ENCODE results near the gene CDH13.

CDH13 gene

DNA sequence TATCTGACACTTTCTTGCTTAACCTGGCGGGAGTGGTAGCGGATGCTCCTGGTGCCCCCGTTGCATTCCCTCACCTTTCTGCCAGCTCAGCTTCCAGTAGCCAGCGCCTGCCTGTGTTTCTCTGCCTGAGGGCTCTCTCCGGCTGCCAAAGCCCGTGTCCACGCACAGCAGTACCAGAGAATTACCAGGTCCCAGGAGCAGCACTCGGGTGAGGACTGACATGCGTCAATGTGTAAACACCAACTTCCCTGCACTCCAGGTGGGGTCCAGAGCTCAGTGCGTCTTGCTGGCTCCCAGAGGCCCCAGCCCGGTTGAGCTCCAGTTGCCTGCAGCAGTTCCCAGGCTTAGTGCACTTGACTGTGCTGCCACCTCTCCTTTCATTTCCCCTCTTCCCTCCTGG lies 54.8 kb downstream of the CDH13 start:
- no peaks in the 10 kb centered on the region for H3K36me3 ChIP-seq (ENCODE audit: control insufficient read depth in 5 of 5, insufficient read depth in 5 of 5, low read length in 5 of 5)
- peaks cover 0 to 7% (median 0%) of the 10 kb centered on the region in 5 donors for H3K4me1 ChIP-seq (ENCODE audit: control insufficient read depth in 5 of 5, insufficient read depth in 5 of 5, low read length in 5 of 5)
- no peak overlapping the region for H3K27ac ChIP-seq (ENCODE audit: low read depth, low read length)
- no peak overlapping the region for H3K4me3 ChIP-seq (ENCODE audit: low read depth in 1 of 5, low read length in 5 of 5)
- no peaks in the 10 kb centered on the region for H3K27me3 ChIP-seq (ENCODE audit: control insufficient read depth in 5 of 5, insufficient read depth in 4 of 5, low read length in 5 of 5)
- no peak overlapping the region for H3K9ac ChIP-seq (ENCODE audit: low read length in 5 of 5)
- no peaks in the 10 kb centered on the region for H3K9me3 ChIP-seq (ENCODE audit: control insufficient read depth in 5 of 5, low read length in 5 of 5)

DNA sequence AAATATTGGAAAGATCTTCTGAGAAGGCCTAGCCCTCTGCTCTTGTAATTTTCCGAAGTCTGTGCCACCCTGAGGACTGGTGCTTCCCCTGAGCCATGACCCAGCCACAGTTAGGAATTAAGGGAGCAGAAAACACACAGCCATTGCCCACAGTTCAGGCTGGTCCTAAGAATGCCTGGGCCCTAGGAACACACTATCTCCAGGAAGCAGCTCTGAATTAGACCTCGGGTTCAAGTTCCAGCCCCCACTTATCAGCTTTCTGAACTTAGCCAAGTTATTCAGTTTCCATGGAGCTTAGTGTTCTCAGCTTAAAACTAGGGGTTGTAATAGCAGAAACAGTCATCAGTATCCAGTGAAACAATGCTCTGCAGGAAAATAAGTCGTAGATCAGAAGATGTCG lies 56.0 kb downstream of the CDH13 start:
- no peaks in the 10 kb centered on the region for H3K9me3 ChIP-seq (ENCODE audit: control insufficient read depth in 5 of 5, low read length in 5 of 5)
- no peaks in the 10 kb centered on the region for H3K36me3 ChIP-seq (ENCODE audit: control insufficient read depth in 5 of 5, insufficient read depth in 5 of 5, low read length in 5 of 5)

DNA sequence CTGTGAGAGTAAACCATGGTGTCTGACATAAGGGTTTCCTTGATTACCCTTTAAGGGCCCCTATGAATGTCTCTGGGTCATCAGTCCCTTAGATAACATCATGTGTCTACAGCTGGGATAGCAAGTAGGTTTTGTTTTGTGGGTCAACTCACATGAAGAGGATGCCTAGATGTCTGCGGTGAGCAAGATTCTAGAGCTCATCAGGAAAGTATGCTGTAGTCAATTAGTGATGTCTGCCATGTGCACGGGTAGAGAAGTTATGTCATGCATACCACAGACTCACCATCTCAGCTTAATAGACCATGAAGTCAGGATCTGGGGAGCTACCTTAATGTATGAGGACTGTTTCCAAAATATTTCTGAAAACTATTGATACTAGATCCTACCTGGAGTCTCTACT lies 57.5 kb downstream of the CDH13 start:
- Histone ChIP-seq H3K27me3 (ENCODE audit: control insufficient read depth in 5 of 5, insufficient read depth in 4 of 5, low read length in 5 of 5) (no peaks in the 10 kb centered on the region), H3K4me1 (ENCODE audit: control insufficient read depth in 5 of 5, insufficient read depth in 5 of 5, low read length in 5 of 5) (peaks cover 0 to 7% (median 0%) of the 10 kb centered on the region in 5 donors)

More for the DNA sequence above, 56.0 kb downstream of the CDH13 start:
- H3K27me3 ChIP-seq (ENCODE audit: control insufficient read depth in 5 of 5, insufficient read depth in 4 of 5, low read length in 5 of 5): no peaks in the 10 kb centered on the region
- H3K9ac ChIP-seq (ENCODE audit: low read length in 5 of 5): no peak overlapping the region
- peaks cover 0 to 7% (median 0%) of the 10 kb centered on the region in 5 donors for H3K4me1 ChIP-seq (ENCODE audit: control insufficient read depth in 5 of 5, insufficient read depth in 5 of 5, low read length in 5 of 5)
- no peak overlapping the region for H3K4me3 ChIP-seq (ENCODE audit: low read depth in 1 of 5, low read length in 5 of 5)
- H3K27ac ChIP-seq (ENCODE audit: low read depth, low read length): no peak overlapping the region

GRCh38 chr16:82685526-82685925 lies 58.8 kb downstream of the CDH13 start:
- Histone ChIP-seq H3K9ac (ENCODE audit: low read length in 5 of 5) (no peak overlapping the region), H3K27ac (ENCODE audit: low read depth, low read length) (no peak overlapping the region), H3K4me3 (ENCODE audit: low read depth in 1 of 5, low read length in 5 of 5) (no peak overlapping the region), H3K9me3 (ENCODE audit: control insufficient read depth in 5 of 5, low read length in 5 of 5) (no peaks in the 10 kb centered on the region), H3K27me3 (ENCODE audit: control insufficient read depth in 5 of 5, insufficient read depth in 4 of 5, low read length in 5 of 5) (no peaks in the 10 kb centered on the region), H3K4me1 (ENCODE audit: control insufficient read depth in 5 of 5, insufficient read depth in 5 of 5, low read length in 5 of 5) (peaks cover 0 to 7% (median 0%) of the 10 kb centered on the region in 5 donors), H3K36me3 (ENCODE audit: control insufficient read depth in 5 of 5, insufficient read depth in 5 of 5, low read length in 5 of 5) (no peaks in the 10 kb centered on the region)

More for the DNA sequence above, 57.5 kb downstream of the CDH13 start:
- Histone ChIP-seq H3K9ac (ENCODE audit: low read length in 5 of 5) (no peak overlapping the region), H3K4me3 (ENCODE audit: low read depth in 1 of 5, low read length in 5 of 5) (no peak overlapping the region), H3K36me3 (ENCODE audit: control insufficient read depth in 5 of 5, insufficient read depth in 5 of 5, low read length in 5 of 5) (no peaks in the 10 kb centered on the region), H3K9me3 (ENCODE audit: control insufficient read depth in 5 of 5, low read length in 5 of 5) (no peaks in the 10 kb centered on the region), H3K27ac (ENCODE audit: low read depth, low read length) (no peak overlapping the region)

GRCh38 chr16:82694239-82694874 lies 67.6 kb downstream of the CDH13 start:
- Histone ChIP-seq H3K36me3 (ENCODE audit: control insufficient read depth in 5 of 5, insufficient read depth in 5 of 5, low read length in 5 of 5) (no peaks in the 10 kb centered on the region), H3K4me3 (ENCODE audit: low read depth in 1 of 5, low read length in 5 of 5) (no peak overlapping the region), H3K9me3 (ENCODE audit: control insufficient read depth in 5 of 5, low read length in 5 of 5) (peaks cover 0 to 3% (median 0%) of the 10 kb centered on the region in 5 donors), H3K4me1 (ENCODE audit: control insufficient read depth in 5 of 5, insufficient read depth in 5 of 5, low read length in 5 of 5) (peaks cover 0 to 8% (median 5%) of the 10 kb centered on the region in 5 donors), H3K27ac (ENCODE audit: low read depth, low read length) (no peak overlapping the region), H3K9ac (ENCODE audit: low read length in 5 of 5) (no peak overlapping the region), H3K27me3 (ENCODE audit: control insufficient read depth in 5 of 5, insufficient read depth in 4 of 5, low read length in 5 of 5) (no peaks in the 10 kb centered on the region)

DNA sequence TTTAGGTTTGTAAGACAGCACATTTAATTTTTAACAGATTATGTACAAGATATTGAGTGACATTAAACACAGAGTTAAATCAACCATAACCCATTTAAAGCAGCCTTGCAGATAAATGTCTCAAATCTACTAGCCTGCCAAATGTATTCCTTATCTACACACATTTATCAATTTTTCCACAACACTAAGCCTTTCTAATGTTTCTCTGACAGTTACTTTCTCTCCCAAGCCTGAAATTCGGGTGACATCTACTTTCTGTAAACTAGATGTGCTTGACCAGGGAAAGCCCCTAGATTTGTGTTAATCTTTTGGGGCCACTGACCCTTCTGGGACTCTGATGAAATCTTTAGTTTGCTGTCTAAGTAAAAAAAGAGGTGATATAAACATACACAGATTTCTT lies 69.0 kb downstream of the CDH13 start:
- Histone ChIP-seq H3K27ac (ENCODE audit: low read depth, low read length) (no peak overlapping the region), H3K4me3 (ENCODE audit: low read depth in 1 of 5, low read length in 5 of 5) (no peak overlapping the region), H3K27me3 (ENCODE audit: control insufficient read depth in 5 of 5, insufficient read depth in 4 of 5, low read length in 5 of 5) (no peaks in the 10 kb centered on the region), H3K9ac (ENCODE audit: low read length in 5 of 5) (no peak overlapping the region), H3K4me1 (ENCODE audit: control insufficient read depth in 5 of 5, insufficient read depth in 5 of 5, low read length in 5 of 5) (peaks cover 0 to 17% (median 8%) of the 10 kb centered on the region in 5 donors), H3K36me3 (ENCODE audit: control insufficient read depth in 5 of 5, insufficient read depth in 5 of 5, low read length in 5 of 5) (no peaks in the 10 kb centered on the region), H3K9me3 (ENCODE audit: control insufficient read depth in 5 of 5, low read length in 5 of 5) (peaks cover 0 to 3% (median 0%) of the 10 kb centered on the region in 5 donors)

DNA sequence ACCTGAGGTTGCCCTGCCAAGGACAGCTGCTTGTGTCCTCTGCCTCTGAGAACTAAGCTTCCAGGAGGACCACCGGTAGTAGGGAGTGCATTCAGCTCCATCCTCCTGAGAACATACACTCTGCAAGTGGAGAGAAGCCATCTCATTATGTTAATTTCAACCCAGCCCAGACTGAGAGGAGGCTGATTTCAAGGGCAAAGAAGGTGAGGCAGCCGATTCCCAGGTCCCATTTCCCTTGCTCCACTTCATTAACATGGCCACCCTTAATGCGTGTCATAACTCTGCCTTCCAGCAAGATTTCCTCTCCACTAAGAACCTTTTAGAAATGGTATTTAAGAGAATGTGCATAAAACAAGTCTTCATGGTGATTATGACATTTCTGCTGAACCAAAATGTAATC lies 72.5 kb downstream of the CDH13 start:
- Histone ChIP-seq H3K27me3 (ENCODE audit: control insufficient read depth in 5 of 5, insufficient read depth in 4 of 5, low read length in 5 of 5) (peaks cover 0 to 7% (median 0%) of the 10 kb centered on the region in 5 donors), H3K9me3 (ENCODE audit: control insufficient read depth in 5 of 5, low read length in 5 of 5) (peaks cover 0 to 3% (median 0%) of the 10 kb centered on the region in 5 donors), H3K27ac (ENCODE audit: low read depth, low read length) (peak overlapping the region; percentile 45), H3K36me3 (ENCODE audit: control insufficient read depth in 5 of 5, insufficient read depth in 5 of 5, low read length in 5 of 5) (no peaks in the 10 kb centered on the region), H3K4me3 (ENCODE audit: low read depth in 1 of 5, low read length in 5 of 5) (no peak overlapping the region), H3K9ac (ENCODE audit: low read length in 5 of 5) (no peak overlapping the region), H3K4me1 (ENCODE audit: control insufficient read depth in 5 of 5, insufficient read depth in 5 of 5, low read length in 5 of 5) (peaks cover 0 to 38% (median 11%) of the 10 kb centered on the region in 5 donors)

DNA sequence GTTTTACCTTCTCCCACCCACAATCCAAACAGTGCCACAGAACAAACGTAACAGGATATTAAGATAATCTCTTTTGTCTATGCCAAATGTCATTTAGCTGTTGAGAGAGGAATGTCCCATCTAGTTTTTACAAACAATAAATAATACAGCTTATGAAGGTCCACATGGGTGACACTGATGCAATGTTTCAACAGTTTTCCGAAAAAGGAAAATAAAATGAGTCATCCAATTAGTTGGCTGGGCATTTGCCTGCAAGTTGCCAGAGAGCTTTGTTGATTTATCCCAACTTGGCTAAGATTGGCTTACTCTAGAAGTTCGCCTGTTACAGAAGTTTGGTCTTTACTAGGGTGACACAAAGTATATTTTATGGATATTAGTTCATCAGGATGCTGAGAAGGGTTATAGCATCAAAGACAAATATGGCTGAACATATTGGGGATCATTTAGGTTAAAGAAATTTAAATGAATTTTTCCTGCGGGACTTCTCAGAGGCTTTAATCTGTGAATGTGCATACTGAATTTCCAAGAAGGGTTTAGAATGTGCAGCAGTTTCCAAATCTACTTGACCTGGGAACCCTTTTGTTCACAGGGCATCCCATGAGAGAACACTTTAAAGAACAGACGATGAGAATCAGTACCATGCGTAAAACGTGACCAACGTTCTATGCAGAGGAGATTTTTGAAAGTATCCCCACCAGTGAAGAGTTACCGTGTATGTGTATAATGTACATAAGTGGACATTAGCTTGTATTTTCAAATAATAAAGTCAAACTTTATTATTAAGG lies 73.1 kb downstream of the CDH13 start:
- H3K4me1 ChIP-seq (ENCODE audit: control insufficient read depth in 5 of 5, insufficient read depth in 5 of 5, low read length in 5 of 5): peaks cover 0 to 38% (median 11%) of the 10 kb centered on the region in 5 donors

DNA sequence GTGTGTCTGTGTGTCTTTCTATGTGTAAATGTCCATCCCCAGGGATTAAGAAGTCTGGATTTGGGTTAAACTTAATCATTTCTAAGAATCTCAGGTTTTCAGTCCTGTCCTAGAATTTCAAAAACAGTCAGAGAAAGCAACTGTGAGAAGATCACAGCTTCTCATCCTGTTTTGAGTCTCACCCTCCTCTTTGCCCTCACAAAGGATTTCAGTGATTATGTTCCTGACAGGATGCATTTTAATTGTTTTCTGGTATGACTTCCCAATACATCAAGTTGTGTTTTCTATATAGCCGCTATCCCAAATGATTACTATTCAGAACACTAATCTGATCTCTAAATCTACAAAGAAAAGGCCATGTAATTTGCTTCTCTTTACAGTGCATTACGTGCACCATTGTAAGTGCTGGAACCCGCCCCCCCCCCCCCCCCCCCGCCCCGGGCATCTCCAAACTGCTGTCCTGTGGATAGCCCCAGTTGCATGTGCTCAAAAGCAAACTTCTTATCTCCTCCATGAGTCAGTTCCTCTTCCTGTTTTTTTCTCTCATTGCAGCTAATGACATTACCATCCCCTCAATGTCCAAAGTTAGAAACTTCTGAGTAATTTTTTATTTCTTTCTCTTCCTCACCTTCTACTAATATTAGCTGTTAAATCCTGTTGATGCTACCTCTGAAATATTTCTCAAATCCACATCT lies 73.9 kb downstream of the CDH13 start:
- H3K27ac ChIP-seq (ENCODE audit: low read depth, low read length): peak overlapping the region; percentile 68
- peaks cover 0 to 7% (median 0%) of the 10 kb centered on the region in 5 donors for H3K27me3 ChIP-seq (ENCODE audit: control insufficient read depth in 5 of 5, insufficient read depth in 4 of 5, low read length in 5 of 5)
- no peaks in the 10 kb centered on the region for H3K36me3 ChIP-seq (ENCODE audit: control insufficient read depth in 5 of 5, insufficient read depth in 5 of 5, low read length in 5 of 5)
- H3K4me3 ChIP-seq (ENCODE audit: low read depth in 1 of 5, low read length in 5 of 5): no peak overlapping the region
- peaks cover 0 to 38% (median 11%) of the 10 kb centered on the region in 5 donors for H3K4me1 ChIP-seq (ENCODE audit: control insufficient read depth in 5 of 5, insufficient read depth in 5 of 5, low read length in 5 of 5)
- H3K9me3 ChIP-seq (ENCODE audit: control insufficient read depth in 5 of 5, low read length in 5 of 5): peaks cover 0 to 3% (median 0%) of the 10 kb centered on the region in 5 donors
- no peak overlapping the region for H3K9ac ChIP-seq (ENCODE audit: low read length in 5 of 5)

More for the DNA sequence above, 73.1 kb downstream of the CDH13 start:
- H3K9me3 ChIP-seq (ENCODE audit: control insufficient read depth in 5 of 5, low read length in 5 of 5): peaks cover 0 to 3% (median 0%) of the 10 kb centered on the region in 5 donors
- no peaks in the 10 kb centered on the region for H3K36me3 ChIP-seq (ENCODE audit: control insufficient read depth in 5 of 5, insufficient read depth in 5 of 5, low read length in 5 of 5)
- peaks cover 0 to 7% (median 0%) of the 10 kb centered on the region in 5 donors for H3K27me3 ChIP-seq (ENCODE audit: control insufficient read depth in 5 of 5, insufficient read depth in 4 of 5, low read length in 5 of 5)
- no peak overlapping the region for H3K4me3 ChIP-seq (ENCODE audit: low read depth in 1 of 5, low read length in 5 of 5)
- H3K27ac ChIP-seq (ENCODE audit: low read depth, low read length): peak overlapping the region; percentile 68
- H3K9ac ChIP-seq (ENCODE audit: low read length in 5 of 5): no peak overlapping the region
